ENCODE results near the gene SERP2. TPM values are rescaled to one million over a fixed set of nuclear protein-coding genes. Genes with fewer than 3 reads are reported as not detected.

Gene SERP2
- total and polyA plus RNA-seq, 2 of the 8 experiments (the other 6 are each of a cell fraction or from before 2014, with no cell fraction given) = 2.0 to 2.3 TPM

- no peak for TF ChIP-seq RFX5 (IDR thresholded peaks at IDR 0.05; ENCODE audit: borderline replicate concordance, low read depth, low read length)
- no peak for TF ChIP-seq E2F6 (IDR thresholded peaks at IDR 0.05)
These were observed 38.2 kb downstream of the SERP2 start (continued) for GRCh38 chr13:44411841-44412240.
